Neural cell (in vitro differentiated cells): ENCODE measurements around the gene CCND3. TPM values are rescaled to one million over a fixed set of nuclear protein-coding genes. Genes with fewer than 3 reads are reported as not detected.
A peak's percentile ranks its signal among the peaks of the same experiment; 100 is the strongest.

ENCODE experiments used
- H2AFZ ChIP-seq: fragments of 200-600, 300-800 bp; sonication (generic), shearing (Covaris generic); 2 replicates; pipeline ENCODE4 v1.6.0; 2014; ENCODE audit warnings: low read depth, mild to moderate bottlenecking, antibody characterized with exemption, low read length, moderate library complexity
- H3F3A ChIP-seq: fragments of 200-600 bp; shearing (Covaris generic); 2 replicates; pipeline ENCODE4 v1.6.1; 2016; ENCODE audit warnings: mild to moderate bottlenecking, moderate library complexity, mixed read lengths, antibody characterized with exemption, low read length; ENCODE audit not compliant: insufficient read depth, poor library complexity, severe bottlenecking
- H3K27ac ChIP-seq: fragments of 200-600, 300-800 bp; sonication (generic), shearing (Covaris generic); 2 replicates; pipeline ENCODE4 v1.5.1; 2014; ENCODE audit warnings: mild to moderate bottlenecking, low read length, moderate library complexity
- H3K27me3 ChIP-seq: fragments of 300-800, 200-600 bp; sonication (generic), shearing (Covaris generic); 2 replicates; pipeline ENCODE4 v1.6.0; 2014; ENCODE audit warnings: mild to moderate bottlenecking, low read depth, low read length, moderate library complexity; ENCODE audit not compliant: insufficient read depth
- H3K36me3 ChIP-seq: fragments of 300-800, 200-600 bp; sonication (generic), shearing (Covaris generic); 2 replicates; pipeline ENCODE4 v1.5.1; 2014; ENCODE audit warnings: mild to moderate bottlenecking, antibody characterized with exemption, low read length, moderate library complexity; ENCODE audit not compliant: insufficient read depth
- H3K4me2 ChIP-seq: fragments of 300-800, 200-600 bp; sonication (generic), shearing (Covaris generic); 2 replicates; pipeline ENCODE4 v1.6.0; 2014; ENCODE audit warnings: mild to moderate bottlenecking, low read length
- H3K4me3 ChIP-seq: fragments of 300-800, 200-600 bp; sonication (generic), shearing (Covaris generic); 2 replicates; pipeline ENCODE4 v1.5.1; 2014; ENCODE audit warnings: mild to moderate bottlenecking, low read length, moderate library complexity
- H3K79me2 ChIP-seq: fragments of 200-600 bp; shearing (Covaris generic); replicated peaks from 2 replicates; pipeline ENCODE4 v1.6.0; 2014; ENCODE audit warnings: mild to moderate bottlenecking, low read length, moderate library complexity; ENCODE audit not compliant: insufficient read depth
- H3K9ac ChIP-seq: fragments of 300-800, 200-600 bp; sonication (generic), shearing (Covaris generic); 2 replicates; pipeline ENCODE4 v1.6.1; 2016; ENCODE audit warnings: mild to moderate bottlenecking, low read length, mixed read lengths
- H3K9me2 ChIP-seq: fragments of 200-600 bp; shearing (Covaris generic); 2 replicates; pipeline ENCODE4 v1.6.1; 2016; ENCODE audit warnings: mild to moderate bottlenecking, low read length, mixed read lengths; ENCODE audit not compliant: insufficient read depth
- H3K9me3 ChIP-seq: fragments of 200-600, 300-800 bp; sonication (generic), shearing (Covaris generic); 2 replicates; pipeline ENCODE4 v1.6.1; 2016; ENCODE audit warnings: mild to moderate bottlenecking, mixed run types, low read length, moderate library complexity, mixed read lengths
- H4K20me1 ChIP-seq: fragments of 200-600 bp; shearing (Covaris generic); 2 replicates; pipeline ENCODE4 v1.6.1; 2016; ENCODE audit warnings: mild to moderate bottlenecking, mixed run types; ENCODE audit not compliant: insufficient read depth
- EP300 ChIP-seq: fragments of 450-650 bp; conservative IDR thresholded peaks from 2 replicates; pipeline ENCODE4 v1.6.1; 2014; ENCODE audit warnings: antibody characterized with exemption, mild to moderate bottlenecking, moderate library complexity; ENCODE audit not compliant: poor library complexity, severe bottlenecking
- EZH2 ChIP-seq: fragments of 200-600, 300-800 bp; shearing (Covaris generic), sonication (generic); IDR thresholded peaks from 2 replicates; pipeline ENCODE4 v1.6.1; 2014; ENCODE audit warnings: antibody characterized with exemption, low read length, borderline replicate concordance, mild to moderate bottlenecking; ENCODE audit not compliant: insufficient read depth, poor library complexity, severe bottlenecking
- MXI1 ChIP-seq: fragments of 450-650 bp; conservative IDR thresholded peaks from 2 replicates; pipeline ENCODE4 v1.6.1; 2014; ENCODE audit warnings: antibody characterized with exemption, mild to moderate bottlenecking; ENCODE audit not compliant: poor library complexity, severe bottlenecking
- POLR2AphosphoS5 ChIP-seq: IDR thresholded peaks from 2 replicates; pipeline ENCODE4 v1.6.1; 2012
- RAD21 ChIP-seq: fragments of 450-650 bp; conservative IDR thresholded peaks from 2 replicates; pipeline ENCODE4 v1.6.1; 2014; ENCODE audit warnings: antibody characterized with exemption, mild to moderate bottlenecking, moderate library complexity
- SMC3 ChIP-seq: fragments of 450-650 bp; conservative IDR thresholded peaks from 2 replicates; pipeline ENCODE4 v1.6.1; 2014; ENCODE audit warnings: antibody characterized with exemption, mild to moderate bottlenecking, moderate library complexity; ENCODE audit not compliant: poor library complexity
- TAF1 ChIP-seq: IDR thresholded peaks from 2 replicates; pipeline ENCODE4 v1.6.1; 2012; ENCODE audit warnings: low read depth
- polyA minus RNA-seq: library from RNA; depleted of rRNA, polyadenylated mRNA; stranded (reverse); fragments of >200 nt; gene quantifications from 2 replicates; pipeline ENCODE4 v1.2.3, GENCODE V29; 2014
- polyA plus RNA-seq: library from polyadenylated mRNA; depleted of rRNA; stranded (reverse); fragments of >200 nt; gene quantifications from 2 replicates; pipeline ENCODE4 v1.2.3, GENCODE V29; 2014
- TF ChIP-seq, protein P1 (sequence below): fragments of 450-650 bp; IDR thresholded peaks from 2 replicates; pipeline ENCODE4 v1.5.1; 2014; ENCODE audit warnings: antibody characterized with exemption, mild to moderate bottlenecking, moderate library complexity; ENCODE audit not compliant: poor library complexity, severe bottlenecking
- TF ChIP-seq, protein P2 (sequence below): IDR thresholded peaks from 2 replicates; pipeline ENCODE4 v1.6.1; 2012; ENCODE audit warnings: borderline replicate concordance

CCND3 gene
- polyA plus RNA-seq, result 15.7 and 17.9 TPM in 2 replicates
- 14.7 and 14.9 TPM in 2 replicates for polyA minus RNA-seq

DNA sequence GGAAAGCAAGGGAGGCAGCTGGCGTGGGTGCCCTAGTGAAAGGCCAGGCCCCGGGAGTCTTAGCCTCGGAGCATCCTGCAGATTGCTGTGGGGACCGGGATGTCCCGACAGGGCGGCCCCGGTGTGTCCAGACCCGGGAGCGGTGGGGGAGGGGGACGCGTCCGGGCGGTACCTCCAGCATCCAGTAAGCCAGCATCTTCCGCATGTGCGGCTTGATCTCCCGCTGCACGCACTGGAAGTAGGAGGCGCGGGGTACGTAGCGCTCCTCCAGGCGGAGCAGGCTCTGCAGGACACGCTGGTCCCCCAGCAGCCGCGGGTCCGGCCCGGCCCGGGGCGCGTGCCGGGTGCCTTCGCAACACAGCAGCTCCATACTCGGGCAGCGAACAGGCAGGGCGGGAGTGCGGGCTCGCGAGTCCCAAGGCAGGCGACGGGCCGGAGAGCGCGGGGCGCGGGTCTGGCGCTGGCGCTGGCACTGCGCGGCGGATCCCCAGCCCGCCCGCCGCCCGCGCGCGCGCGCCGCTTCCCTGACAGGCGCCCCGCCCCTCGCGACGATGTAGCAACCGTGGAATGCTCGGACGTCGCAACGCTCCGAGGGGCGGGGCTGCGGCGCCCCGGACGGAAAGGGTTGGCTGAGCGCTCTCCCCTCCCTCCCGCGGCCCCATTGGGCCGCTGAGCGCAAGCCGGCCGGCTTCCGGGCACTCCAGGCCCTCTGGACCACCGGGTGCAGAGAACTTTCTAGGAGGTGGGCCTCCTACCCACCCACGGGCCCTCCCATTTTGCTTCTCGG is at the start of gene CCND3:
TSS of gene CCND3 (minus strand) at position 529 of the 787 bp plus-strand sequence. CDS start at position 370, 159 bp downstream.
- H3K4me3 ChIP-seq, result peak within 1 kb of the TSS; percentile 80
- H4K20me1 ChIP-seq, result no peaks in the 10 kb centered on the region
- H2AFZ ChIP-seq, result peak within 1 kb of the TSS; percentile 53
- H3K9me3 ChIP-seq, result no peaks in the 10 kb centered on the region
- H3K9me2 ChIP-seq, result no peaks in the 10 kb centered on the region
- H3F3A ChIP-seq, result no peaks in the 10 kb centered on the region
- peak within 1 kb of the TSS; percentile 44 for H3K27ac ChIP-seq
- H3K36me3 ChIP-seq, result no peaks in the 10 kb centered on the region
- TF ChIP-seq MXI1 (peak; percentile 90), EP300 (peak; percentile 32), RAD21 (peak; percentile 25), POLR2AphosphoS5 (peak; percentile 54), TAF1 (peak; percentile 51), EZH2 (no peak), SMC3 (peak; percentile 40)
- TF ChIP-seq, protein P1, sequence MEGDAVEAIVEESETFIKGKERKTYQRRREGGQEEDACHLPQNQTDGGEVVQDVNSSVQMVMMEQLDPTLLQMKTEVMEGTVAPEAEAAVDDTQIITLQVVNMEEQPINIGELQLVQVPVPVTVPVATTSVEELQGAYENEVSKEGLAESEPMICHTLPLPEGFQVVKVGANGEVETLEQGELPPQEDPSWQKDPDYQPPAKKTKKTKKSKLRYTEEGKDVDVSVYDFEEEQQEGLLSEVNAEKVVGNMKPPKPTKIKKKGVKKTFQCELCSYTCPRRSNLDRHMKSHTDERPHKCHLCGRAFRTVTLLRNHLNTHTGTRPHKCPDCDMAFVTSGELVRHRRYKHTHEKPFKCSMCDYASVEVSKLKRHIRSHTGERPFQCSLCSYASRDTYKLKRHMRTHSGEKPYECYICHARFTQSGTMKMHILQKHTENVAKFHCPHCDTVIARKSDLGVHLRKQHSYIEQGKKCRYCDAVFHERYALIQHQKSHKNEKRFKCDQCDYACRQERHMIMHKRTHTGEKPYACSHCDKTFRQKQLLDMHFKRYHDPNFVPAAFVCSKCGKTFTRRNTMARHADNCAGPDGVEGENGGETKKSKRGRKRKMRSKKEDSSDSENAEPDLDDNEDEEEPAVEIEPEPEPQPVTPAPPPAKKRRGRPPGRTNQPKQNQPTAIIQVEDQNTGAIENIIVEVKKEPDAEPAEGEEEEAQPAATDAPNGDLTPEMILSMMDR, result peak; percentile 41
- TF ChIP-seq, protein P2, sequence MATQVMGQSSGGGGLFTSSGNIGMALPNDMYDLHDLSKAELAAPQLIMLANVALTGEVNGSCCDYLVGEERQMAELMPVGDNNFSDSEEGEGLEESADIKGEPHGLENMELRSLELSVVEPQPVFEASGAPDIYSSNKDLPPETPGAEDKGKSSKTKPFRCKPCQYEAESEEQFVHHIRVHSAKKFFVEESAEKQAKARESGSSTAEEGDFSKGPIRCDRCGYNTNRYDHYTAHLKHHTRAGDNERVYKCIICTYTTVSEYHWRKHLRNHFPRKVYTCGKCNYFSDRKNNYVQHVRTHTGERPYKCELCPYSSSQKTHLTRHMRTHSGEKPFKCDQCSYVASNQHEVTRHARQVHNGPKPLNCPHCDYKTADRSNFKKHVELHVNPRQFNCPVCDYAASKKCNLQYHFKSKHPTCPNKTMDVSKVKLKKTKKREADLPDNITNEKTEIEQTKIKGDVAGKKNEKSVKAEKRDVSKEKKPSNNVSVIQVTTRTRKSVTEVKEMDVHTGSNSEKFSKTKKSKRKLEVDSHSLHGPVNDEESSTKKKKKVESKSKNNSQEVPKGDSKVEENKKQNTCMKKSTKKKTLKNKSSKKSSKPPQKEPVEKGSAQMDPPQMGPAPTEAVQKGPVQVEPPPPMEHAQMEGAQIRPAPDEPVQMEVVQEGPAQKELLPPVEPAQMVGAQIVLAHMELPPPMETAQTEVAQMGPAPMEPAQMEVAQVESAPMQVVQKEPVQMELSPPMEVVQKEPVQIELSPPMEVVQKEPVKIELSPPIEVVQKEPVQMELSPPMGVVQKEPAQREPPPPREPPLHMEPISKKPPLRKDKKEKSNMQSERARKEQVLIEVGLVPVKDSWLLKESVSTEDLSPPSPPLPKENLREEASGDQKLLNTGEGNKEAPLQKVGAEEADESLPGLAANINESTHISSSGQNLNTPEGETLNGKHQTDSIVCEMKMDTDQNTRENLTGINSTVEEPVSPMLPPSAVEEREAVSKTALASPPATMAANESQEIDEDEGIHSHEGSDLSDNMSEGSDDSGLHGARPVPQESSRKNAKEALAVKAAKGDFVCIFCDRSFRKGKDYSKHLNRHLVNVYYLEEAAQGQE, result no peak
- H3K4me2 ChIP-seq, result peak within 1 kb of the TSS; percentile 76
- H3K27me3 ChIP-seq, result no peaks in the 10 kb centered on the region
- H3K79me2 ChIP-seq, result no peaks in the 10 kb centered on the region
- peak within 1 kb of the TSS; percentile 70 for H3K9ac ChIP-seq

DNA sequence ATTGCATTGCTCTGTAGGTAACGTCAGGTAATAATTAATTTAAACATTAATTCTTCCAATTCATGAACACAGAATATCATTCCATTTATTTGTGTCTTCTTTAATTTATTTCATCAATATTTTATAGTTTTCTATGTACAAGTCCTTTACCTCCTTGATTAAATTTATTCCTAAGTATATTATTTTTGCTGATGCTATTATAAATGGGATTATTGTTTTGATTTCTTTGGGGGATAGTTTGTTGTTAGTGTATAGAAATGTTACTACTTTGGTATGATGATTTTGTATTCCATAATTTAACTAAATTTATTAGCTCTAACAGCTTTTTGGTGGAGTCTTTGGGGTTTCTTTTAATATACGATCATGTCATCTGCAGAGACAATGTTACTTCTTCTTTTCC is 44.7 kb upstream of the CCND3 start:
- no peak overlapping the region for H3K9ac ChIP-seq
- H3K9me2 ChIP-seq, result no peaks in the 10 kb centered on the region
- H3K27me3 ChIP-seq, result no peaks in the 10 kb centered on the region
- no peak overlapping the region for H2AFZ ChIP-seq
- no peaks in the 10 kb centered on the region for H3F3A ChIP-seq
- no peaks in the 10 kb centered on the region for H3K9me3 ChIP-seq
- no peak overlapping the region for H3K4me2 ChIP-seq
- TF ChIP-seq EZH2 (no peak), MXI1 (no peak), SMC3 (no peak), RAD21 (no peak), EP300 (no peak), TAF1 (no peak), POLR2AphosphoS5 (no peak)
- TF ChIP-seq, protein P2, result no peak
- TF ChIP-seq, protein P1, result no peak
- H3K27ac ChIP-seq, result no peak overlapping the region
- H3K4me3 ChIP-seq, result no peak overlapping the region
- no peaks in the 10 kb centered on the region for H3K79me2 ChIP-seq
- no peaks in the 10 kb centered on the region for H4K20me1 ChIP-seq
- H3K36me3 ChIP-seq, result no peaks in the 10 kb centered on the region
